C4-2B (cell line): ENCODE measurements around the gene E2F6.

Experiments used
- H3K27ac ChIP-seq: fragments of 450-650 bp; 2 replicates; pipeline ENCODE4 v1.5.1; 2017
- ZFX ChIP-seq: fragments of 450-650 bp; IDR thresholded peaks from 2 replicates; pipeline ENCODE4 v1.6.1; 2017
- TF ChIP-seq, protein P1 (sequence below): fragments of 450-650 bp; conservative IDR thresholded peaks from 2 replicates; pipeline ENCODE4 v1.5.1; 2017; ENCODE audit warnings: mild to moderate bottlenecking

E2F6 gene

GRCh38 chr2:11397513-11397912, 68.4 kb downstream of the E2F6 start:
- no peak for TF ChIP-seq ZFX
- TF ChIP-seq, protein P1, sequence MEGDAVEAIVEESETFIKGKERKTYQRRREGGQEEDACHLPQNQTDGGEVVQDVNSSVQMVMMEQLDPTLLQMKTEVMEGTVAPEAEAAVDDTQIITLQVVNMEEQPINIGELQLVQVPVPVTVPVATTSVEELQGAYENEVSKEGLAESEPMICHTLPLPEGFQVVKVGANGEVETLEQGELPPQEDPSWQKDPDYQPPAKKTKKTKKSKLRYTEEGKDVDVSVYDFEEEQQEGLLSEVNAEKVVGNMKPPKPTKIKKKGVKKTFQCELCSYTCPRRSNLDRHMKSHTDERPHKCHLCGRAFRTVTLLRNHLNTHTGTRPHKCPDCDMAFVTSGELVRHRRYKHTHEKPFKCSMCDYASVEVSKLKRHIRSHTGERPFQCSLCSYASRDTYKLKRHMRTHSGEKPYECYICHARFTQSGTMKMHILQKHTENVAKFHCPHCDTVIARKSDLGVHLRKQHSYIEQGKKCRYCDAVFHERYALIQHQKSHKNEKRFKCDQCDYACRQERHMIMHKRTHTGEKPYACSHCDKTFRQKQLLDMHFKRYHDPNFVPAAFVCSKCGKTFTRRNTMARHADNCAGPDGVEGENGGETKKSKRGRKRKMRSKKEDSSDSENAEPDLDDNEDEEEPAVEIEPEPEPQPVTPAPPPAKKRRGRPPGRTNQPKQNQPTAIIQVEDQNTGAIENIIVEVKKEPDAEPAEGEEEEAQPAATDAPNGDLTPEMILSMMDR: no peak
- no peak overlapping the region for H3K27ac ChIP-seq

GRCh38 chr2:11396467-11397445, 69.2 kb downstream of the E2F6 start:
- H3K27ac ChIP-seq: no peak overlapping the region
- no peak for TF ChIP-seq ZFX
- TF ChIP-seq, protein P1: no peak

DNA sequence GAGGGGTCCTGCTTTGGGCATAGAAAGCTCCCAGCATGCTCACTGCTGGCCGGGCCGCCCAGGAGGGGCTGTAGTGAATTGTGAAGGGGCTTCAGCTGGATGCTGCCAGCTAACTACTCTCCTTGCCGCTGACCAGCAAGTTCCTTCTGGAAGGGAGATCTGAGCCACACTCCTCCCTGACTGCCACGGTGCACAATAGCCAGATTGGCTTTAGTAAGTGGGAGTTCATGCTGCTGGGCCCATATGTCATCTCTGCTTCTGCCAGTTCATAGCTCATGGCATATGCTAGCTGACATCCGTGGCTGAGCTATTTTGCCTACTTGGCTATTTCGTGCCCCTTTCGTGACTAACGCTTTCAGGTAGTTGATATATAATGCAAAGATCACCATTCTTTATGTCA, 69.9 kb downstream of the E2F6 start:
- no peak overlapping the region for H3K27ac ChIP-seq
- TF ChIP-seq ZFX: no peak
- TF ChIP-seq, protein P1: no peak

DNA sequence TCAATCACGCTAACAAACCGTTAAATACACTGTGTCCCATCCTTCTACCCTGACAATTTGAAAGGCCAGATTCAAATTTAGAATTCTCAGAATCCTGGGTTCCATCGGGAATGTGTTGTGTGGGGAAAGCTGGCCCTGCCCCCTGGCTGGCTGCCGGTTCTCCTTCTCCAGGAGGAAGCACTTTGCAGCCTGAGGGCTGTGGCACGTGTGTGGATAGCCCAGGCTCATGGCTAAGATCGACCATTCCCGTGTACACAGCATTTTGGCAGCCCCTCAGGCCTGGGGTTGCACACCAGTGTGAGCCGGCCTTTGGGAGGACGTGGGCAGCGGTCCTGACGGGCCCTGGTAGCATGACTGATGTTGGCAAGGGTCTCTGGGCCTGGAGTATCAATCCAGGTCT, 70.6 kb downstream of the E2F6 start:
- H3K27ac ChIP-seq: no peak overlapping the region
- TF ChIP-seq, protein P1: no peak
- no peak for TF ChIP-seq ZFX
